WTC11 (cell line): ENCODE data around the gene PKIG. TPM values are rescaled to one million over a fixed set of nuclear protein-coding genes. Genes with fewer than 3 reads are reported as not detected.

Experiments
- ATAC-seq: fragments of 200-7000 bp; cut with Tn5 transposase; 2 replicates; pipeline ENCODE4 v1.10.0; 2021; ENCODE audit warnings: mild to moderate bottlenecking, moderate library complexity
- CTCF ChIA-PET: fragments of 300-600 bp; sonication (Branson Sonifier 250); formaldehyde crosslinking; loops from one replicate; lab custom pipeline; 2021; ENCODE audit warnings: antibody characterized with exemption; lab: Charles Lee
- POLR2A ChIA-PET: fragments of 350-600 bp; sonication (Branson Sonifier 250); formaldehyde crosslinking; loops from one replicate; lab custom pipeline; 2021; ENCODE audit warnings: antibody characterized with exemption; lab: Charles Lee
- DNase-seq: peaks from one replicate; pipeline ENCODE4 v3.0.0; 2021; ENCODE audit warnings: low spot score
- H3K27ac Mint-ChIP-seq: 2 replicates; pipeline ENCODE4 v1.8.0; 2021; ENCODE audit warnings: mixed read lengths
- H3K27me3 Mint-ChIP-seq: 2 replicates; pipeline ENCODE4 v1.8.0; 2021; ENCODE audit warnings: low read depth, mild to moderate bottlenecking, moderate library complexity, mixed read lengths
- H3K36me3 Mint-ChIP-seq: 2 replicates; pipeline ENCODE4 v1.8.0; 2021; ENCODE audit warnings: mixed read lengths
- H3K4me1 Mint-ChIP-seq: 2 replicates; pipeline ENCODE4 v1.8.0; 2022; ENCODE audit warnings: mixed read lengths
- H3K4me3 Mint-ChIP-seq: 2 replicates; pipeline ENCODE4 v1.8.0; 2021; ENCODE audit warnings: mild to moderate bottlenecking, moderate library complexity, mixed read lengths
- H3K9me3 Mint-ChIP-seq: 2 replicates; pipeline ENCODE4 v1.8.0; 2021; ENCODE audit warnings: mixed read lengths
- ATF1 ChIP-seq: sonication (generic); formaldehyde crosslinking; IDR thresholded peaks from 2 replicates; pipeline ENCODE4 v1.8.1; 2023; ENCODE audit warnings: mild to moderate bottlenecking, moderate library complexity, missing genetic modification reagents
- CBFB ChIP-seq: sonication (generic); formaldehyde crosslinking; IDR thresholded peaks from 2 replicates; pipeline ENCODE4 v1.8.1; 2022; ENCODE audit warnings: mild to moderate bottlenecking, low read depth, missing genetic modification reagents
- ESRRA ChIP-seq: sonication (generic); formaldehyde crosslinking; IDR thresholded peaks from 2 replicates; pipeline ENCODE4 v1.8.1; 2022; ENCODE audit warnings: mild to moderate bottlenecking, missing genetic modification reagents, borderline replicate concordance
- FOXK1 ChIP-seq: sonication (generic); formaldehyde crosslinking; IDR thresholded peaks from 2 replicates; pipeline ENCODE4 v1.8.0; 2022; ENCODE audit warnings: mild to moderate bottlenecking, moderate library complexity, missing genetic modification reagents
- GRHL2 ChIP-seq: fragments of 250-450 bp; sonication (Bioruptor Pico); IDR thresholded peaks from 2 replicates; pipeline ENCODE4 v1.8.0; 2022; ENCODE audit warnings: mild to moderate bottlenecking, moderate library complexity; ENCODE audit not compliant: insufficient replicate concordance, severe bottlenecking
- GTF2I ChIP-seq: fragments of 250-450 bp; sonication (Bioruptor Pico); conservative IDR thresholded peaks from 2 replicates; pipeline ENCODE4 v1.4.0; 2021; ENCODE audit warnings: mild to moderate bottlenecking
- IRF2 ChIP-seq: sonication (generic); formaldehyde crosslinking; IDR thresholded peaks from 2 replicates; pipeline ENCODE4 v1.8.0; 2022; ENCODE audit warnings: low read depth, missing genetic modification reagents, borderline replicate concordance
- JAZF1 ChIP-seq: fragments of 250-450 bp; sonication (Bioruptor Pico); IDR thresholded peaks from 2 replicates; pipeline ENCODE4 v1.9.0; 2021; ENCODE audit warnings: moderate library complexity, mild to moderate bottlenecking, inconsistent platforms
- JUN ChIP-seq: sonication (generic); formaldehyde crosslinking; IDR thresholded peaks from 2 replicates; pipeline ENCODE4 v1.8.0; 2023; ENCODE audit warnings: mild to moderate bottlenecking, missing genetic modification reagents
- KAT7 ChIP-seq: sonication (generic); formaldehyde crosslinking; IDR thresholded peaks from 2 replicates; pipeline ENCODE4 v1.8.1; 2023; ENCODE audit warnings: missing genetic modification reagents, mild to moderate bottlenecking, borderline replicate concordance
- NR1H2 ChIP-seq: sonication (generic); formaldehyde crosslinking; IDR thresholded peaks from 2 replicates; pipeline ENCODE4 v1.9.0; 2021; ENCODE audit warnings: mild to moderate bottlenecking, moderate library complexity, missing genetic modification reagents
- RELA ChIP-seq: sonication (generic); formaldehyde crosslinking; IDR thresholded peaks from 2 replicates; pipeline ENCODE4 v1.8.1; 2022; ENCODE audit warnings: missing genetic modification reagents, mild to moderate bottlenecking, borderline replicate concordance
- SMAD3 ChIP-seq: sonication (generic); formaldehyde crosslinking; IDR thresholded peaks from 2 replicates; pipeline ENCODE4 v1.8.0; 2022; ENCODE audit warnings: missing genetic modification reagents, mild to moderate bottlenecking, borderline replicate concordance
- SP1 ChIP-seq: sonication (generic); formaldehyde crosslinking; conservative IDR thresholded peaks from 2 replicates; pipeline ENCODE4 v1.8.1; 2022; ENCODE audit warnings: missing genetic modification reagents
- TCF7 ChIP-seq: sonication (generic); formaldehyde crosslinking; IDR thresholded peaks from 2 replicates; pipeline ENCODE4 v1.8.0; 2022; ENCODE audit warnings: mild to moderate bottlenecking, low read depth, missing genetic modification reagents, moderate library complexity
- TEAD4 ChIP-seq: sonication (generic); formaldehyde crosslinking; IDR thresholded peaks from 2 replicates; pipeline ENCODE4 v1.8.0; 2022; ENCODE audit warnings: mild to moderate bottlenecking, missing genetic modification reagents
- ZNF121 ChIP-seq: sonication (generic); formaldehyde crosslinking; IDR thresholded peaks from 2 replicates; pipeline ENCODE4 v1.8.0; 2023; ENCODE audit warnings: missing genetic modification reagents
- ZNF138 ChIP-seq: sonication (generic); formaldehyde crosslinking; conservative IDR thresholded peaks from 2 replicates; pipeline ENCODE4 v1.8.1; 2022; ENCODE audit warnings: mild to moderate bottlenecking, moderate library complexity, missing genetic modification reagents
- ZNF416 ChIP-seq: fragments of 250-450 bp; sonication (Bioruptor Pico); IDR thresholded peaks from 2 replicates; pipeline ENCODE4 v1.9.0; 2021; ENCODE audit warnings: mild to moderate bottlenecking, inconsistent platforms
- total RNA-seq: library from RNA; stranded (reverse); gene quantifications from 3 replicates; pipeline ENCODE4 v1.2.3, GENCODE V29; 2021
- TF ChIP-seq, protein P1 (sequence below): fragments of 250-450 bp; sonication (Bioruptor Pico); IDR thresholded peaks from 2 replicates; pipeline ENCODE4 v1.9.0; 2021; ENCODE audit warnings: mild to moderate bottlenecking, borderline replicate concordance
- TF ChIP-seq, protein P2 (sequence below): fragments of 250-450 bp; sonication (Bioruptor Pico); IDR thresholded peaks from 2 replicates; pipeline ENCODE4 v1.9.0; 2021; ENCODE audit warnings: mild to moderate bottlenecking
- TF ChIP-seq, protein P3 (sequence below): sonication (generic); formaldehyde crosslinking; IDR thresholded peaks from 2 replicates; pipeline ENCODE4 v1.8.1; 2022; ENCODE audit warnings: low read depth, mild to moderate bottlenecking, moderate library complexity, missing genetic modification reagents, borderline replicate concordance
- TF ChIP-seq, protein P4 (sequence below): sonication (generic); formaldehyde crosslinking; IDR thresholded peaks from 2 replicates; pipeline ENCODE4 v1.8.1; 2023; ENCODE audit warnings: mild to moderate bottlenecking, missing genetic modification reagents
- TF ChIP-seq, protein P5 (sequence below): sonication (generic); formaldehyde crosslinking; IDR thresholded peaks from 2 replicates; pipeline ENCODE4 v1.8.1; 2022; ENCODE audit warnings: mild to moderate bottlenecking, moderate library complexity, missing genetic modification reagents
- TF ChIP-seq, protein P6 (sequence below): sonication (generic); formaldehyde crosslinking; IDR thresholded peaks from 2 replicates; pipeline ENCODE4 v1.8.1; 2023; ENCODE audit warnings: mild to moderate bottlenecking, missing genetic modification reagents

The PKIG gene
- total RNA-seq, 1 experiment from 2014 or later: 22.7 TPM

DNA sequence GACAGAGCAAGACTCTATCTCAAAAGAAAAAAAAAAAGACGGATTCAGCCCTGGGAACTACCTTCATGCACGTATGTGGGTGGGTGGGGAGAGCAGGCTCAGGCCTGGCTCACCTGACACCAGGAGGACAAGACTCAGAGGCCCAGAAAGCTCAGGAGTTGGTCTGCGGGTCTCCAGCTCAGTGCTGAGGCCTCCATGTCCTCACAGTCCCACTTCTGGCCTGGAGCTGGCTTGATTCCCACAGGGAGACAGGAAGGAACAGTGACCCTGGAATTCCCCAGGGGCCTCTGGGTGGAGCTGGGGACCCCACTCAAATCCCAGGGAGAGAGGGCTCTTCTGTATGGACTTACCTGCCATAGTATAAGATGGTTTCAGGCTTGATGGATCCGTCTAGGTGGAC is 53.5 kb downstream of the PKIG start (continued):
- TF ChIP-seq, protein P1, sequence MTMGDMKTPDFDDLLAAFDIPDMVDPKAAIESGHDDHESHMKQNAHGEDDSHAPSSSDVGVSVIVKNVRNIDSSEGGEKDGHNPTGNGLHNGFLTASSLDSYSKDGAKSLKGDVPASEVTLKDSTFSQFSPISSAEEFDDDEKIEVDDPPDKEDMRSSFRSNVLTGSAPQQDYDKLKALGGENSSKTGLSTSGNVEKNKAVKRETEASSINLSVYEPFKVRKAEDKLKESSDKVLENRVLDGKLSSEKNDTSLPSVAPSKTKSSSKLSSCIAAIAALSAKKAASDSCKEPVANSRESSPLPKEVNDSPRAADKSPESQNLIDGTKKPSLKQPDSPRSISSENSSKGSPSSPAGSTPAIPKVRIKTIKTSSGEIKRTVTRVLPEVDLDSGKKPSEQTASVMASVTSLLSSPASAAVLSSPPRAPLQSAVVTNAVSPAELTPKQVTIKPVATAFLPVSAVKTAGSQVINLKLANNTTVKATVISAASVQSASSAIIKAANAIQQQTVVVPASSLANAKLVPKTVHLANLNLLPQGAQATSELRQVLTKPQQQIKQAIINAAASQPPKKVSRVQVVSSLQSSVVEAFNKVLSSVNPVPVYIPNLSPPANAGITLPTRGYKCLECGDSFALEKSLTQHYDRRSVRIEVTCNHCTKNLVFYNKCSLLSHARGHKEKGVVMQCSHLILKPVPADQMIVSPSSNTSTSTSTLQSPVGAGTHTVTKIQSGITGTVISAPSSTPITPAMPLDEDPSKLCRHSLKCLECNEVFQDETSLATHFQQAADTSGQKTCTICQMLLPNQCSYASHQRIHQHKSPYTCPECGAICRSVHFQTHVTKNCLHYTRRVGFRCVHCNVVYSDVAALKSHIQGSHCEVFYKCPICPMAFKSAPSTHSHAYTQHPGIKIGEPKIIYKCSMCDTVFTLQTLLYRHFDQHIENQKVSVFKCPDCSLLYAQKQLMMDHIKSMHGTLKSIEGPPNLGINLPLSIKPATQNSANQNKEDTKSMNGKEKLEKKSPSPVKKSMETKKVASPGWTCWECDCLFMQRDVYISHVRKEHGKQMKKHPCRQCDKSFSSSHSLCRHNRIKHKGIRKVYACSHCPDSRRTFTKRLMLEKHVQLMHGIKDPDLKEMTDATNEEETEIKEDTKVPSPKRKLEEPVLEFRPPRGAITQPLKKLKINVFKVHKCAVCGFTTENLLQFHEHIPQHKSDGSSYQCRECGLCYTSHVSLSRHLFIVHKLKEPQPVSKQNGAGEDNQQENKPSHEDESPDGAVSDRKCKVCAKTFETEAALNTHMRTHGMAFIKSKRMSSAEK (CRISPR knock-in tag): no peak
- TF ChIP-seq SMAD3 (CRISPR knock-in tag) (no peak), GRHL2 (no peak)
- TF ChIP-seq, all 79 proteins: peak for 0

DNA sequence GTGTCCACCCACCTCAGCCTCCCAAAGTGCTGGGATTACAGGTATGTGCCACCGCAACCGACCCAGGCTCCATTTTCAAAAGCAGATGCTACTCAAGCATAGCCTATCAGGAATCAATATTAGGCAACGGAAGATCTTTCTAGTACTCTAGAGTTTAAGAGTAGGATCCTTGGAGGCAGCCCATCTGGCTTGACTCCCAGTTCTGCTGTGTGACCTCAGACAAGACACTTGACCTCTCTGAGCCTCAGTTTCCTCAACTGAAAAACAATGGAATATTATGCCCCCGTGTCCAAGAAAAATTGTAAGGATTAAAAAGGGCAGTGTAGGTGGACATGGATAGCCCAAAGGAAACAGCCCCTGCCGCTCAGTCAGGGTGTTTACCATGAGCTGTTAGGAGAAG is 54.7 kb downstream of the PKIG start:
- no peak overlapping the region for H3K27ac Mint-ChIP-seq
- H3K4me1 Mint-ChIP-seq: peaks cover 14% of the 10 kb centered on the region

DNA sequence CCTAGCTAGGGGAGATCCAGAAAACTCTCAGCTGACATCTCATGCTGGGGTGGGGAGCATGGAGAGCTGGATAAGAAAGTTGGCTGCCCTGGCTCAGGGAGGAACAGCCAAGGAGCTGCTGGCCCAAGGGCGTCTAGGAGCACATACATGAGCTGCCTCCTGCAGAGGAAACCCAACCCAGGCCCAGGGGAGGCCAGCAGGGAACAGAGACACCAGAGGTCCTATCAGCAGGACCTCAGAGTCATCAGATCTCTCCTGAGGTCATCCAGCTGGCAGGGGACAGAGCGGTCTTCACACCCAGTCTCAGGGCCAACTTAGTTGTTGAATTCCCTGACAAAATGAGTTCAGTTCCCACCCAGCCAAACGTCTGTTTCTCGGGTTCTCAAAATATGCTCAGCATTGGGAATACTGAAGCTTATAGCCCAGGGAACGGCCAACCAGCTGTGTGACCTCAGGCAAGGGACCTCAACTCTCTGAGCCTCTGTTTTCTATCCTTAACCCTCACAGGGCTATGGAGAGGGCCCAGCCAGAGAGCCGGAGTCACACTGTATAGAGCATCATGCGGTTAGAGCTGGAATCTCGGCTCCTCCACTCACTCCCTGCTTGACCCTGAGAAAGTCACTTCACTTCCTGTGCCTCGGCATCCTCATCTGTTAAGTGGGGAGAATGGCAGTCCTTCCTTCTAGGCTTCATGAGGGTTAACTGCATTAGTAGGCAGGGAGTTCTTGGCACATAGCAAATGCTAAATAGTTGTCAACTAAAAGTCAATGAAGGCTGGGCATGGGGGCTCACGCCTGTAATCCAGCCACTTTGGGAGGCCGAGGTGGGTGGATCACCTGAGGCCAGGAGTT is 55.4 kb downstream of the PKIG start:
- ChIA-PET CTCF (interaction anchor here (1.2 to 2.6 kb wide), 2 partner anchors 10 to 41 kb away, joined by 3 to 7 read pairs; no protein-coding TSS in a partner anchor), POLR2A (no interaction called here)
- ATAC-seq (no peak), DNase-seq (no peak)
- H3K9me3 Mint-ChIP-seq: peaks cover 10% of the 10 kb centered on the region
- no peak overlapping the region for H3K4me3 Mint-ChIP-seq
- H3K27me3 Mint-ChIP-seq: no peaks in the 10 kb centered on the region; the same call in 1 of the 2 replicates
- H3K36me3 Mint-ChIP-seq: peaks cover 23% of the 10 kb centered on the region
- peaks cover 21% of the 10 kb centered on the region for H3K4me1 Mint-ChIP-seq
- H3K27ac Mint-ChIP-seq: no peak overlapping the region
- TF ChIP-seq, protein P2, sequence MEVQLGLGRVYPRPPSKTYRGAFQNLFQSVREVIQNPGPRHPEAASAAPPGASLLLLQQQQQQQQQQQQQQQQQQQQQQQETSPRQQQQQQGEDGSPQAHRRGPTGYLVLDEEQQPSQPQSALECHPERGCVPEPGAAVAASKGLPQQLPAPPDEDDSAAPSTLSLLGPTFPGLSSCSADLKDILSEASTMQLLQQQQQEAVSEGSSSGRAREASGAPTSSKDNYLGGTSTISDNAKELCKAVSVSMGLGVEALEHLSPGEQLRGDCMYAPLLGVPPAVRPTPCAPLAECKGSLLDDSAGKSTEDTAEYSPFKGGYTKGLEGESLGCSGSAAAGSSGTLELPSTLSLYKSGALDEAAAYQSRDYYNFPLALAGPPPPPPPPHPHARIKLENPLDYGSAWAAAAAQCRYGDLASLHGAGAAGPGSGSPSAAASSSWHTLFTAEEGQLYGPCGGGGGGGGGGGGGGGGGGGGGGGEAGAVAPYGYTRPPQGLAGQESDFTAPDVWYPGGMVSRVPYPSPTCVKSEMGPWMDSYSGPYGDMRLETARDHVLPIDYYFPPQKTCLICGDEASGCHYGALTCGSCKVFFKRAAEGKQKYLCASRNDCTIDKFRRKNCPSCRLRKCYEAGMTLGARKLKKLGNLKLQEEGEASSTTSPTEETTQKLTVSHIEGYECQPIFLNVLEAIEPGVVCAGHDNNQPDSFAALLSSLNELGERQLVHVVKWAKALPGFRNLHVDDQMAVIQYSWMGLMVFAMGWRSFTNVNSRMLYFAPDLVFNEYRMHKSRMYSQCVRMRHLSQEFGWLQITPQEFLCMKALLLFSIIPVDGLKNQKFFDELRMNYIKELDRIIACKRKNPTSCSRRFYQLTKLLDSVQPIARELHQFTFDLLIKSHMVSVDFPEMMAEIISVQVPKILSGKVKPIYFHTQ: no peak
- TF ChIP-seq GTF2I (CRISPR knock-in tag) (no peak), SP1 (no peak), IRF2 (CRISPR knock-in tag) (no peak), ZNF138 (CRISPR knock-in tag) (no peak), TEAD4 (CRISPR knock-in tag) (no peak)
- TF ChIP-seq, protein P3, sequence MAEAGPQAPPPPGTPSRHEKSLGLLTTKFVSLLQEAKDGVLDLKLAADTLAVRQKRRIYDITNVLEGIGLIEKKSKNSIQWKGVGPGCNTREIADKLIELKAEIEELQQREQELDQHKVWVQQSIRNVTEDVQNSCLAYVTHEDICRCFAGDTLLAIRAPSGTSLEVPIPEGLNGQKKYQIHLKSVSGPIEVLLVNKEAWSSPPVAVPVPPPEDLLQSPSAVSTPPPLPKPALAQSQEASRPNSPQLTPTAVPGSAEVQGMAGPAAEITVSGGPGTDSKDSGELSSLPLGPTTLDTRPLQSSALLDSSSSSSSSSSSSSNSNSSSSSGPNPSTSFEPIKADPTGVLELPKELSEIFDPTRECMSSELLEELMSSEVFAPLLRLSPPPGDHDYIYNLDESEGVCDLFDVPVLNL (CRISPR knock-in tag): no peak

More for the DNA sequence above, 54.7 kb downstream of the PKIG start:
- TF ChIP-seq JAZF1 (no peak), ZNF416 (CRISPR knock-in tag) (no peak), KAT7 (no peak), NR1H2 (CRISPR knock-in tag) (no peak), JUN (CRISPR knock-in tag) (no peak), TCF7 (no peak), RELA (no peak), ZNF121 (CRISPR knock-in tag) (no peak), GTF2I (CRISPR knock-in tag) (no peak), ESRRA (CRISPR knock-in tag) (no peak), SP1 (no peak), FOXK1 (CRISPR knock-in tag) (no peak), ATF1 (CRISPR knock-in tag) (no peak), CBFB (CRISPR knock-in tag) (no peak)
- TF ChIP-seq, protein P4, sequence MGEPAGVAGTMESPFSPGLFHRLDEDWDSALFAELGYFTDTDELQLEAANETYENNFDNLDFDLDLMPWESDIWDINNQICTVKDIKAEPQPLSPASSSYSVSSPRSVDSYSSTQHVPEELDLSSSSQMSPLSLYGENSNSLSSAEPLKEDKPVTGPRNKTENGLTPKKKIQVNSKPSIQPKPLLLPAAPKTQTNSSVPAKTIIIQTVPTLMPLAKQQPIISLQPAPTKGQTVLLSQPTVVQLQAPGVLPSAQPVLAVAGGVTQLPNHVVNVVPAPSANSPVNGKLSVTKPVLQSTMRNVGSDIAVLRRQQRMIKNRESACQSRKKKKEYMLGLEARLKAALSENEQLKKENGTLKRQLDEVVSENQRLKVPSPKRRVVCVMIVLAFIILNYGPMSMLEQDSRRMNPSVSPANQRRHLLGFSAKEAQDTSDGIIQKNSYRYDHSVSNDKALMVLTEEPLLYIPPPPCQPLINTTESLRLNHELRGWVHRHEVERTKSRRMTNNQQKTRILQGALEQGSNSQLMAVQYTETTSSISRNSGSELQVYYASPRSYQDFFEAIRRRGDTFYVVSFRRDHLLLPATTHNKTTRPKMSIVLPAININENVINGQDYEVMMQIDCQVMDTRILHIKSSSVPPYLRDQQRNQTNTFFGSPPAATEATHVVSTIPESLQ (CRISPR knock-in tag): no peak
- TF ChIP-seq, protein P5, sequence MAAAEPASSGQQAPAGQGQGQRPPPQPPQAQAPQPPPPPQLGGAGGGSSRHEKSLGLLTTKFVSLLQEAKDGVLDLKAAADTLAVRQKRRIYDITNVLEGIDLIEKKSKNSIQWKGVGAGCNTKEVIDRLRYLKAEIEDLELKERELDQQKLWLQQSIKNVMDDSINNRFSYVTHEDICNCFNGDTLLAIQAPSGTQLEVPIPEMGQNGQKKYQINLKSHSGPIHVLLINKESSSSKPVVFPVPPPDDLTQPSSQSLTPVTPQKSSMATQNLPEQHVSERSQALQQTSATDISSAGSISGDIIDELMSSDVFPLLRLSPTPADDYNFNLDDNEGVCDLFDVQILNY (CRISPR knock-in tag): no peak
- TF ChIP-seq, protein P6, sequence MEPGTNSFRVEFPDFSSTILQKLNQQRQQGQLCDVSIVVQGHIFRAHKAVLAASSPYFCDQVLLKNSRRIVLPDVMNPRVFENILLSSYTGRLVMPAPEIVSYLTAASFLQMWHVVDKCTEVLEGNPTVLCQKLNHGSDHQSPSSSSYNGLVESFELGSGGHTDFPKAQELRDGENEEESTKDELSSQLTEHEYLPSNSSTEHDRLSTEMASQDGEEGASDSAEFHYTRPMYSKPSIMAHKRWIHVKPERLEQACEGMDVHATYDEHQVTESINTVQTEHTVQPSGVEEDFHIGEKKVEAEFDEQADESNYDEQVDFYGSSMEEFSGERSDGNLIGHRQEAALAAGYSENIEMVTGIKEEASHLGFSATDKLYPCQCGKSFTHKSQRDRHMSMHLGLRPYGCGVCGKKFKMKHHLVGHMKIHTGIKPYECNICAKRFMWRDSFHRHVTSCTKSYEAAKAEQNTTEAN (CRISPR knock-in tag): no peak
- Mint-ChIP-seq H3K27me3 (no peaks in the 10 kb centered on the region; the same call in 1 of the 2 replicates), H3K9me3 (peaks cover 10% of the 10 kb centered on the region), H3K36me3 (peaks cover 23% of the 10 kb centered on the region), H3K4me3 (no peak overlapping the region)
- DNase-seq (no peak), ATAC-seq (no peak)
- CTCF ChIA-PET: interaction anchor here (1.2 to 2.6 kb wide), 2 partner anchors 11 to 42 kb away, joined by 3 to 7 read pairs; no protein-coding TSS in a partner anchor
- POLR2A ChIA-PET: no interaction called here
